ENCODE data around the gene THEM4. TPM values are rescaled to one million over a fixed set of nuclear protein-coding genes. Genes with fewer than 3 reads are reported as not detected.

The THEM4 gene
- total RNA-seq, 1 experiment from 2014 or later: 10.9 TPM

- POLR2A ChIA-PET: no interaction called here
Observed at GRCh38 chr1:151920149-151920548, 10.8 kb upstream of the THEM4 start.

More at GRCh38 chr1:151920149-151920548, 10.8 kb upstream of the THEM4 start:
- TF ChIP-seq AFF4 (CRISPR knock-in tag; IDR thresholded peaks at IDR 0.05; ENCODE audit: borderline replicate concordance) (no peak), NFATC4 (CRISPR knock-in tag; IDR thresholded peaks at IDR 0.05) (no peak), TP53 (CRISPR knock-in tag; IDR thresholded peaks at IDR 0.05) (no peak), KAT7 (CRISPR knock-in tag; IDR thresholded peaks at IDR 0.05; ENCODE audit: borderline replicate concordance) (no peak), ZNF512 (CRISPR knock-in tag; IDR thresholded peaks at IDR 0.05; ENCODE audit: borderline replicate concordance) (no peak), SP1 (CRISPR knock-in tag; conservative IDR thresholded peaks at IDR 0.05) (no peak), TEAD4 (CRISPR knock-in tag; IDR thresholded peaks at IDR 0.05) (no peak), ZNF317 (CRISPR knock-in tag; IDR thresholded peaks at IDR 0.05; ENCODE audit: borderline replicate concordance, low read depth) (no peak), GTF2I (CRISPR knock-in tag; conservative IDR thresholded peaks at IDR 0.05) (no peak), ZNF425 (CRISPR knock-in tag; conservative IDR thresholded peaks at IDR 0.05) (no peak), HMGXB4 (CRISPR knock-in tag; IDR thresholded peaks at IDR 0.05) (no peak), ATF3 (CRISPR knock-in tag; conservative IDR thresholded peaks at IDR 0.05) (no peak), SMAD4 (CRISPR knock-in tag; IDR thresholded peaks at IDR 0.05) (no peak), ATF6 (CRISPR knock-in tag; IDR thresholded peaks at IDR 0.05) (no peak), ZNF138 (CRISPR knock-in tag; conservative IDR thresholded peaks at IDR 0.05) (no peak), ZNF416 (CRISPR knock-in tag; IDR thresholded peaks at IDR 0.05) (no peak), ZNF219 (CRISPR knock-in tag; IDR thresholded peaks at IDR 0.05; ENCODE audit: borderline replicate concordance) (no peak), E2F5 (CRISPR knock-in tag; IDR thresholded peaks at IDR 0.05) (no peak)
- Mint-ChIP-seq H3K4me3 (no peak overlapping the region), H3K4me1 (peaks cover 20% of the 10 kb centered on the region), H3K27me3 (ENCODE audit: low read depth) (no peaks in the 10 kb centered on the region), H3K36me3 (no peaks in the 10 kb centered on the region), H3K9me3 (no peaks in the 10 kb centered on the region), H3K27ac (no peak overlapping the region)
- ATAC-seq (no peak), DNase-seq (ENCODE audit: low spot score) (no peak)
- CTCF ChIA-PET: interaction anchor here (1.0 to 1.5 kb wide), 4 partner anchors 14 to 114 kb away, joined by 3 to 6 read pairs (median 4); no protein-coding TSS in a partner anchor

Measured in WTC11 (cell line).